ENCODE data around the gene DBNDD1. TPM values are rescaled to one million over a fixed set of nuclear protein-coding genes. Genes with fewer than 3 reads are reported as not detected.
A peak's percentile ranks its signal among the peaks of the same experiment; 100 is the strongest.
"Not testable (repeated sequence)": the region's sequence is repeated elsewhere in the genome, so short reads cannot be mapped to it uniquely, and the experiment has no call there.

The DBNDD1 gene
- total RNA-seq, 1 donor from 2014 or later = 4.2 TPM

DNA sequence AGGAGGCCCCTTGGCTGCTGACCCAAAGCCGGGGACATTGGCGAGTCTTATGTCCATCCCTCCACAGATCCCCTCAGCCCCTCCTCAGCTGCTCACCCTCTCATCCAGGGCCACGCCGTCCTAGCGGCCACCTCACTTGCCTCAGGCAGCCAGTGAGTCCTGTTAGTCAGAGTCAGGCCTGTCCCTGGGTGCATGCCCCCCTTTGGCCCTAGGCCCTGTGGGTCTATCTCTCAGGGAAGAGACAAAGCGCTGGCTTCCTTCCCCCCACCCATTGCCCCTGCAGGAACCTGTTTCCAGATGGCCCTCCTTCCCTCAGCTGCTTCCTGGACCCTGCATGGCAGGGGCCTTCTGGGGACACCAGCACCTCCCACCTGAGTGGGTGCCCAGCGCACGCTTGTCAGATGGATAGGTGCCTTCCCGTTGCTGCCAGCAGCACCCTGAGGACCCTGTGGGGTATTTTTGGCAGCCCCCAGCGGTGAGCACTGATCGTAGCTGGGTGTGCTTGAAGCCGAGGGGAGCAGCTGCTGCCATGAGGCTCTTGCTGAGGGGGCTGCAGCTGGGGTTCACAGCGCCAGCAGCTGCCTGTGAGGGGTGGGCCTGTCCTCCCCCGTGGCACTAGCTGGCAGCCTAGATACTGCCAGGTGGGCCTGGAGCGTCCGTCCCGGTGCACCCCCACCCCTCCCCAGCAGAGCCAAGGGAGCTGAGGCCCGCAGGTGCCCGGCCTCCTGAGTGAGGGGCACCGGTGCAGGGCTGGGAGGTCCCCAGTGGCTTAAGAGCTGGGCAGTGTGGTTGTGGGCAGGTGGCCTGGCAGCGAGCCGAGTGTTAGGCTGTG is 8.4 kb downstream of the DBNDD1 start:
- Histone ChIP-seq H3K4me3 (no peak overlapping the region), H3K27ac (no peak overlapping the region), H3K27me3 (ENCODE audit: low read depth) (no peaks in the 10 kb centered on the region), H3K9me3 (no peaks in the 10 kb centered on the region), H3K36me3 (no peaks in the 10 kb centered on the region), H3K4me1 (no peaks in the 10 kb centered on the region)
- intact Hi-C loops (cut with DNase I) = no loop called here
- ATAC-seq = no peak
- TF ChIP-seq, protein P1, sequence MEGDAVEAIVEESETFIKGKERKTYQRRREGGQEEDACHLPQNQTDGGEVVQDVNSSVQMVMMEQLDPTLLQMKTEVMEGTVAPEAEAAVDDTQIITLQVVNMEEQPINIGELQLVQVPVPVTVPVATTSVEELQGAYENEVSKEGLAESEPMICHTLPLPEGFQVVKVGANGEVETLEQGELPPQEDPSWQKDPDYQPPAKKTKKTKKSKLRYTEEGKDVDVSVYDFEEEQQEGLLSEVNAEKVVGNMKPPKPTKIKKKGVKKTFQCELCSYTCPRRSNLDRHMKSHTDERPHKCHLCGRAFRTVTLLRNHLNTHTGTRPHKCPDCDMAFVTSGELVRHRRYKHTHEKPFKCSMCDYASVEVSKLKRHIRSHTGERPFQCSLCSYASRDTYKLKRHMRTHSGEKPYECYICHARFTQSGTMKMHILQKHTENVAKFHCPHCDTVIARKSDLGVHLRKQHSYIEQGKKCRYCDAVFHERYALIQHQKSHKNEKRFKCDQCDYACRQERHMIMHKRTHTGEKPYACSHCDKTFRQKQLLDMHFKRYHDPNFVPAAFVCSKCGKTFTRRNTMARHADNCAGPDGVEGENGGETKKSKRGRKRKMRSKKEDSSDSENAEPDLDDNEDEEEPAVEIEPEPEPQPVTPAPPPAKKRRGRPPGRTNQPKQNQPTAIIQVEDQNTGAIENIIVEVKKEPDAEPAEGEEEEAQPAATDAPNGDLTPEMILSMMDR (IDR thresholded peaks at IDR 0.05) = no peak
- DNase-seq = no peak

DNA sequence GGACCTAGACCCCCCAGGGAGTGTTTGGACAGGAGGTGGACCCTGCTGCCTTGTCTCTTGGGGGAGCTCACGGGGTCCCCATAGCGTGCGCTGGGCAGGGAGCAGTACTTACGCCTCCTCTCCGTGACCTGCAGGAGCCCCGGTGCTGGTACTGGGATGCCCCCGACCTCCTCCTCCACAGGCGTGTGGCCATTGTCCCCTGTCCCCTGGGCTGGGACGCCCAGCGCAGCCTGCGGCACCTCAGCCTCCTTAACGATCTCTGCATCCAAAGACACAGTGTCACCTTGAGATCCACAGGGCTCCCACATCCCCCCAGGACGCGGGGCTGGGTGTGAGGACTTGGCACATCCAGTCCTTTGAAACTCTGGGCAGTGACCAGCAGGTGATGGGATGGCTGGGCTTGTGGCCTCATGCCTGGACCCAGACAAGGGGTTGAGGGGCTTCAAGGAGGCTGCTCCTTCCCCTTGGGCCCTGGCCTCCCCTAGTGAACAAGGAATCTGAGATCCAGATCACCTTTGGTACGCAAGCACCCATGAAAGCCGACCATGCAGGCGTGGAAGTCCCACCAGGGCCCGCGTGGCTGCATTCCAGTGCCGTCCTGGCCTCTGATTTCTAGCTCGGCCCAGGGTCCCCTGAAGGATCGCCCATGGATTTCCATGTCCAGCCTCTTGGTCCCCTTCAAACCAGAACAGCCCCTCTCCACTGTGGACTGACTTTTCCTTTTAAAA is 9.9 kb downstream of the DBNDD1 start:
- DNase-seq (no peak), ATAC-seq (peak in 1 of 2 donors; percentile 19)
- H3K4me1 ChIP-seq = no peaks in the 10 kb centered on the region
- TF ChIP-seq, protein P1 (IDR thresholded peaks at IDR 0.05) = no peak
- no peak overlapping the region for H3K27ac ChIP-seq
- no peaks in the 10 kb centered on the region for H3K27me3 ChIP-seq (ENCODE audit: low read depth)
- intact Hi-C loops (cut with DNase I) = no loop called here
- H3K9me3 ChIP-seq = no peaks in the 10 kb centered on the region
- no peak overlapping the region for H3K4me3 ChIP-seq
- no peaks in the 10 kb centered on the region for H3K36me3 ChIP-seq

DNA sequence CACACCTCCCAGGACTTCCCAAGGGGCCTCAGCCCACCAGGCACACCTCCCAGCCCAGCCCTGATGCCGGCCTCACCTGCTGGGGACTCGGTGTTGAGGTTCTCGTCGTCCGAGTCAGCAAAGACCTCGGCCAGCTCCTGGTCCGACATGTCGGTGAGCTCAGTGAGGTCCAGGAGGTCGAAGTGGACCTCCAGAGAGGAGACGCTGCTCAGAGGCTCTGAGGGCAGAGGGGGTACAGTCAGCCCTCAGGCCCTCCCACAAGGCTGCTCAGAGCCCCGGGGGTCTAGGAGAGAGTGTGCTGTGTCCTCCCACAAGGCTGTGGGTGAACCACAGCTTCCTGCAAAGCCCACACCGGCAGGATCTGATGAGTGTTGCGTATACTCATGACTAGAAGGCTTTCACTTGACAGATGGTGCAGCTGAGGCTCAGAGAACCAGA is 10.5 kb downstream of the DBNDD1 start:
- TF ChIP-seq, protein P1 (IDR thresholded peaks at IDR 0.05) = no peak
- intact Hi-C loops (cut with DNase I) = no loop called here
- no peak for DNase-seq
- Histone ChIP-seq H3K4me1 (no peaks in the 10 kb centered on the region), H3K4me3 (no peak overlapping the region), H3K9me3 (no peaks in the 10 kb centered on the region), H3K27ac (no peak overlapping the region), H3K36me3 (no peaks in the 10 kb centered on the region), H3K27me3 (ENCODE audit: low read depth) (no peaks in the 10 kb centered on the region)
- peak in 1 of 2 donors; percentile 29 for ATAC-seq

DNA sequence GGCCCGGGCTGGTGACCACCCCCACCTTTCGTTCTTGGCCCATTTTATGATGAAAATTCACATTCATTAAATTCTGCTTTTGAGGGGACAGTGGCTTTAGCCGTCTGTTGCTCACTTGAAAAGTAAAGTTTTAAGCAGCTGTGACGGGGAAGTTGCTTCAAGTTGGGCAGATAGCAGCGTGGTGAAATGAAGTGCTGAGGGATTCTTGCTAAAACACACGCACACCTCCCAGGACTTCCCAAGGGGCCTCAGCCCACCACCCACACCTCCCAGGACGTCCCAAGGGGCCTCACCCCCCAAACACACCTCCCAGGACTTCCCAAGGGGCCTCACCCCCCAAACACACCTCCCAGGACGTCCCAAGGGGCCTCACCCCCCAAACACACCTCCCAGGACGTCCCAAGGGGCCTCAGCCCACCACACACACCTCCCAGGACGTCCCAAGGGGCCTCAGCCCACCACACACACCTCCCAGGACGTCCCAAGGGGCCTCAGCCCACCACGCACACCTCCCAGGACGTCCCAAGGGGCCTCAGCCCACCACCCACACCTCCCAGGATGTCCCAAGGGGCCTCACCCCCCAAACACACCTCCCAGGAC is 11.5 kb downstream of the DBNDD1 start:
- DNase-seq; H3K9me3 ChIP-seq; H3K4me1 ChIP-seq; H3K27me3 ChIP-seq (ENCODE audit: low read depth); H3K36me3 ChIP-seq; H3K27ac ChIP-seq; ATAC-seq; intact Hi-C loops (cut with DNase I); H3K4me3 ChIP-seq: not testable (repeated sequence)

DNA sequence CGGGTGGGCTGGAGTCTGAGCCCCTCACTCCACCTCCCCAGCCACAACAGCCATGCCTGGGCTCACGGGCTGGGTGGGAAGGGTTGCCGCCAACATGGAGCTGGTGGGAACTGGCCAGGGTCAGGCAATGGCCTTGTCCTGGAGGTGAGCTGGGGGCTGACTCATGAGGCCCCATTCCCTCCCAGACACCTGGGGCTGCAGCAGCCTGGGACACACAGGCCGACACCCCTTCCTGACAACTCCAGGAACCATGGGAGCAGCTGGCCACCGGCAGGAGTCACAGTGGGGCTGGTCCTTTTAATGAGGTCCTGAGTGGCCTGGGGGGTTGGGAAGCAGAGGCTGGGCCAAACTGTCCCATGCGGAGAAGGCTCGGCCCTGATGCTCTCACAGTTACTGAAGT is 12.2 kb downstream of the DBNDD1 start:
- intact Hi-C loops (cut with DNase I) = no loop called here
- no peaks in the 10 kb centered on the region for H3K36me3 ChIP-seq
- TF ChIP-seq, protein P1 (IDR thresholded peaks at IDR 0.05) = no peak
- no peak for DNase-seq
- ATAC-seq = no peak
- H3K4me1 ChIP-seq = no peaks in the 10 kb centered on the region
- H3K9me3 ChIP-seq = no peaks in the 10 kb centered on the region
- no peaks in the 10 kb centered on the region for H3K27me3 ChIP-seq (ENCODE audit: low read depth)
- H3K27ac ChIP-seq = no peak overlapping the region
- H3K4me3 ChIP-seq = no peak overlapping the region
